ENCODE measurements around the gene NOTUM.
A peak's percentile ranks its signal among the peaks of the same experiment; 100 is the strongest.

Gene NOTUM

GRCh38 chr17:81909231-81909630 lies 51.8 kb downstream of the NOTUM start:
- Histone ChIP-seq H3K79me2 (ENCODE audit: insufficient read depth, low read length) (peaks cover 21% of the 10 kb centered on the region), H3K4me3 (ENCODE audit: low read length, poor library complexity, severe bottlenecking) (peak overlapping the region; percentile 87), H3K36me3 (ENCODE audit: insufficient read depth, low read length) (peaks cover 15% of the 10 kb centered on the region; the same call in 1 of the 2 replicates), H2AFZ (ENCODE audit: low read length) (no peak overlapping the region), H3F3A (ENCODE audit: low read depth) (no peaks in the 10 kb centered on the region), H3K9me2 (replicated peaks; ENCODE audit: low read depth, low read length) (no peaks in the 10 kb centered on the region), H3K9me3 (ENCODE audit: insufficient read depth, low read depth, low read length) (no peaks in the 10 kb centered on the region), H3K4me2 (ENCODE audit: low read depth, low read length, poor library complexity, severe bottlenecking) (peak overlapping the region; percentile 91), H4K20me1 (ENCODE audit: insufficient read depth, low read length, poor library complexity, severe bottlenecking) (peaks cover 18% of the 10 kb centered on the region), H3K4me1 (ENCODE audit: insufficient read depth, low read length, poor library complexity, severe bottlenecking) (peaks cover 14% of the 10 kb centered on the region), H3K9ac (ENCODE audit: low read depth, low read length, poor library complexity, severe bottlenecking) (peak overlapping the region; percentile 88), H3K27me3 (ENCODE audit: insufficient read depth, low read length, poor library complexity, severe bottlenecking) (no peaks in the 10 kb centered on the region)
- no peak for TF ChIP-seq EZH2phosphoT487 (IDR thresholded peaks at IDR 0.05; ENCODE audit: borderline replicate concordance)
- TF ChIP-seq CTCF (conservative IDR thresholded peaks at IDR 0.05; ENCODE audit: low read length) = no peak

- Histone ChIP-seq H3F3A (ENCODE audit: low read depth) (no peaks in the 10 kb centered on the region), H3K36me3 (ENCODE audit: insufficient read depth, low read length) (peaks cover 11% of the 10 kb centered on the region; the same call in 1 of the 2 replicates), H4K20me1 (ENCODE audit: insufficient read depth, low read length, poor library complexity, severe bottlenecking) (peaks cover 18% of the 10 kb centered on the region), H3K4me1 (ENCODE audit: insufficient read depth, low read length, poor library complexity, severe bottlenecking) (peaks cover 14% of the 10 kb centered on the region), H3K9me3 (ENCODE audit: insufficient read depth, low read depth, low read length) (no peaks in the 10 kb centered on the region), H3K27me3 (ENCODE audit: insufficient read depth, low read length, poor library complexity, severe bottlenecking) (no peaks in the 10 kb centered on the region), H3K9ac (ENCODE audit: low read depth, low read length, poor library complexity, severe bottlenecking) (no peak overlapping the region), H2AFZ (ENCODE audit: low read length) (no peak overlapping the region), H3K79me2 (ENCODE audit: insufficient read depth, low read length) (peaks cover 21% of the 10 kb centered on the region), H3K9me2 (replicated peaks; ENCODE audit: low read depth, low read length) (no peaks in the 10 kb centered on the region), H3K4me2 (ENCODE audit: low read depth, low read length, poor library complexity, severe bottlenecking) (peak overlapping the region; percentile 91), H3K4me3 (ENCODE audit: low read length, poor library complexity, severe bottlenecking) (no peak overlapping the region)
- no peak for TF ChIP-seq EZH2phosphoT487 (IDR thresholded peaks at IDR 0.05; ENCODE audit: borderline replicate concordance)
- no peak for TF ChIP-seq CTCF (conservative IDR thresholded peaks at IDR 0.05; ENCODE audit: low read length)
These were observed 52.2 kb downstream of the NOTUM start for GRCh38 chr17:81908793-81909192.

GRCh38 chr17:81907219-81908145 lies 53.5 kb downstream of the NOTUM start:
- H3K9me3 ChIP-seq (ENCODE audit: insufficient read depth, low read depth, low read length) = no peaks in the 10 kb centered on the region
- H3K27me3 ChIP-seq (ENCODE audit: insufficient read depth, low read length, poor library complexity, severe bottlenecking) = no peaks in the 10 kb centered on the region
- no peak overlapping the region for H3K4me2 ChIP-seq (ENCODE audit: low read depth, low read length, poor library complexity, severe bottlenecking)
- H3K4me1 ChIP-seq (ENCODE audit: insufficient read depth, low read length, poor library complexity, severe bottlenecking) = peaks cover 14% of the 10 kb centered on the region
- no peak overlapping the region for H3K4me3 ChIP-seq (ENCODE audit: low read length, poor library complexity, severe bottlenecking)
- TF ChIP-seq EZH2phosphoT487 (IDR thresholded peaks at IDR 0.05; ENCODE audit: borderline replicate concordance) (no peak), CTCF (conservative IDR thresholded peaks at IDR 0.05; ENCODE audit: low read length) (peak; percentile 40)
- peaks cover 21% of the 10 kb centered on the region for H3K79me2 ChIP-seq (ENCODE audit: insufficient read depth, low read length)
- H3K9ac ChIP-seq (ENCODE audit: low read depth, low read length, poor library complexity, severe bottlenecking) = no peak overlapping the region
- H4K20me1 ChIP-seq (ENCODE audit: insufficient read depth, low read length, poor library complexity, severe bottlenecking) = peaks cover 18% of the 10 kb centered on the region
- no peak overlapping the region for H2AFZ ChIP-seq (ENCODE audit: low read length)
- H3K9me2 ChIP-seq (replicated peaks; ENCODE audit: low read depth, low read length) = no peaks in the 10 kb centered on the region
- peaks cover 3% of the 10 kb centered on the region; the same call in 1 of the 2 replicates for H3K36me3 ChIP-seq (ENCODE audit: insufficient read depth, low read length)
- H3F3A ChIP-seq (ENCODE audit: low read depth) = no peaks in the 10 kb centered on the region
